GM21515 (cell line): Measurements from ENCODE around the gene LILRB3.
A peak's percentile ranks its signal among the peaks of the same experiment; 100 is the strongest.
"Not testable (repeated sequence)": the region's sequence is repeated elsewhere in the genome, so short reads cannot be mapped to it uniquely, and the experiment has no call there.

ENCODE experiments used
- ATAC-seq: cut with Tn5 transposase; IDR thresholded peaks from one replicate; pipeline ENCODE4 v1.9.1; 2021; ENCODE audit not compliant: unreplicated experiment

LILRB3 gene

DNA sequence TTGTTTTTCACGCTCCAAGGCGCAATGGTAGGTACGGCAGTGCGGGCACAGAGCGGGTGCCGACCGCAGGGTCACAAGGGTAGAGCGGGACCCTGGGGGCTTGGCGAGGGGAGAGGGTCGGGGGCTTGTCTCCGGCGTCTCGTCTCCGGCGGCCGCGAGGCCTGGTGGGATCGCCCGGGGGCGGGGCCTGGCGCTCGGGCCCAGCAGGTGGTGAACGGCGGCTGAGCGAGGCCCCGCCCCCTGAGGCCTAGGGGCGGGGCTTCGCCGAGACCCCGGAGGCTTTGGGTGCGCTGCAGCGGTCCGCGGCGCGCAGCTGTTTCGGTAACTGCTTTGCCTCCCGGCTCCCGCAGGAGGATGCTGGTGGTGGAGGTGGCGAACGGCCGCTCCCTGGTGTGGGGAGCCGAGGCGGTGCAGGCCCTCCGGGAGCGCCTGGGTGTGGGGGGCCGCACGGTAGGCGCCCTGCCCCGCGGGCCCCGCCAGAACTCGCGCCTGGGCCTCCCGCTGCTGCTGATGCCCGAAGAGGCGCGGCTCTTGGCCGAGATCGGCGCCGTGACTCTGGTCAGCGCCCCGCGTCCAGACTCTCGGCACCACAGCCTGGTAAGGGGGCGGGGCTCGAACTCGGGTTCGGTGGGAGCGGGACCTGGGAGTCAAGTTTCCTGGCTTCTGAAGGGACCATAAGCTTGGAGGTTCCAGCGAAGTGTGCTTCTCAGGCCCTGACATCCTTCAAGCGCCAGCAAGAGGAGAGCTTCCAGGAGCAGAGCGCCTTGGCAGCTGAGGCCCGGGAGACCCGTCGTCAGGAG is 31.6 kb downstream of the LILRB3 start, which contains the start of gene TSEN34:
Gene TSEN34 (plus strand): TSS at position 298 of the 800 bp plus-strand sequence. CDS start 57 bp downstream, at position 355.
- peak; percentile 27 for ATAC-seq

DNA sequence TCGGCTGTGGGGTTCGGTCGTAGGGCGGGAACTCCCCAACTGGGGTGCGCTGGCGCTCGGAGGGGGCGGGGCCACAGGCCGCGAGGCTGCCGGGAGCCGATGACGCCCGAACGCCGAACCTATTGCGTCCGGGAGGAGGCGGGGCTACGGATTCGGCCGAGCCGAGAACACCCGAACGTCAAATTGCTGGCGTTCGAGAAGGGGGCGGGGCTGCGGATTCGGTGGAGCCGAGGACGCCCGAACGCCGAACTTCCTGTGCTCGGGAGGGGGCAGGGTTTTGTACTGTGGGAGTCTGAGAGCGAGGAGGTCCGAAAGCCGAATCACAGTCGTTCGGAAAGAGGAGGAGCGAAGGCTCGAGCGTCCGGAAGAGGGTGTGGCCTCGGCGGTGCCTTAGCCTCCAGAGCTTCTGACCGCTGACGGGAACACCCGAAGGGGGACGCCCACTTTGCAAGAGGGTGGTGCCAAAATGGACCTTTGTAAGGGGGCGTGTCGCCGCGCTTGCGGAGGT is 32.2 kb downstream of the LILRB3 start:
- ATAC-seq: peak; percentile 46

DNA sequence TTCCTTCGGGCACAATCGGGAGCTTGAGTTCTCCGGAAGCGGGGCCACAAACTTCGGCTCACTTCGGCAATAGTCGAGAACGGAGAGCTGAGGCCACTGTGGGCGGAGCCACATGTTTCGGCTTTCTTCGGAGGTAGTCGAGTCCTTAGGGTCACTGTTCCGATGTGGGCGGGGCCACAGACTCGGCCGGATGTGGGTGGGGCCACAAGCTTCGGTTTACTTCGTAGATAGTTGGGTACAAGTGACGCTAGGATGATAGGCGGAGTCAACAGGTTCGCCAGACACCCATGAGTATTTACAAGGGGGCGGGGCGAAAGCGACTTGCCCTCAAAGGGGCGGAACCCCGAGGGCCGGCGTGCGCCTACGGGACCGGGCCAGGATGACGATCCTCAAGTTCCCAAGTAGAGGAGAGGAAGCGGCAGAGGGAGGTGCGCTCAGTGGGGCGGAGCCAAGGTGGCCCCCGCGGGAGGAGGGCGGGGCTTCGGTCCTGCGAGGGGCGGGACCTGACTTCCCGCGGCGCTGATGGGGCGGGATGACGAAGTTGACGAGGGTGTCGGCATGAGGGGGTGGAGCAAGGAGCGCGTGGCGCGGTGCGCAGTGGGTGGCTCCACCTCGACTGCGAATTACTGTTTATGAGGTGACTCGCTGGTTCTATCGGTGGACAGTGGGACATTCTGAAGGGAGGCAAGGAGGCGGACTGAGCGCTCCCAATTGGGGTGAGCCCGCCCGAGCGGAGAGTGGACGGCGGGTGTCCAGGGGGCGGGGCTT is 32.9 kb downstream of the LILRB3 start:
- ATAC-seq: peak; percentile 47

DNA sequence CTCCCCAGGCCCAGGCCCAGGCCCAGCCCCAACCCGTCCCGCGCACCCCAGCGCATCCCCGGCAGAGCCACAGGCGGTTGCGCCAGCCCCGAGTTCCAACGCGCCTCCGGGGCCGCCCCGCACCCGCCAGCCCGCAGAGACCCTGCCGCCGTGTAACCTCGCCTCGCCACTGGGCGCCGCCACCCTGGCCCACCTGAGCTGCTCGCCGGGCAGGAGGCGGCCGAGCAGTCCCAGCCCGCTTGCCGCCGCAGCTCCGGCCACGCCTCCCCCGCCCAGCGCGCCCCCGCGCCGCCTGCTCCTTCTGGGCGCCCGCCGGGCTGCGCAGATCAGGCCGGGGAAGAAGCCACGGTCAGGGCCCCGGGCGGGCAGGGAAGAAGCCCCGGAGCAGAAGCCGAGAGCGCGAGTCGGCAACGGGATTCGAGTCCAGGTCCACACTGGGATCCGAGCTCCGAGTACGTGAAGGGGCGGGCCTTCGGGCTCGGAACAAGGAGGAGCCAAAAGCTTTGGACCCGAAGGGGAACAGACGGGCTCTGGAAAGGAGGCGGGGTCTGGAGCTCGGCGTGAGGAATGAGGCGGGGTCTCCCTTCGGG is 33.6 kb downstream of the LILRB3 start, which contains the start of gene MBOAT7:
Gene MBOAT7 (minus strand): TSS at position 436 of the 590 bp plus-strand sequence. CDS start 1,072 bp downstream, outside the sequence.
- peak; percentile 14 for ATAC-seq

DNA sequence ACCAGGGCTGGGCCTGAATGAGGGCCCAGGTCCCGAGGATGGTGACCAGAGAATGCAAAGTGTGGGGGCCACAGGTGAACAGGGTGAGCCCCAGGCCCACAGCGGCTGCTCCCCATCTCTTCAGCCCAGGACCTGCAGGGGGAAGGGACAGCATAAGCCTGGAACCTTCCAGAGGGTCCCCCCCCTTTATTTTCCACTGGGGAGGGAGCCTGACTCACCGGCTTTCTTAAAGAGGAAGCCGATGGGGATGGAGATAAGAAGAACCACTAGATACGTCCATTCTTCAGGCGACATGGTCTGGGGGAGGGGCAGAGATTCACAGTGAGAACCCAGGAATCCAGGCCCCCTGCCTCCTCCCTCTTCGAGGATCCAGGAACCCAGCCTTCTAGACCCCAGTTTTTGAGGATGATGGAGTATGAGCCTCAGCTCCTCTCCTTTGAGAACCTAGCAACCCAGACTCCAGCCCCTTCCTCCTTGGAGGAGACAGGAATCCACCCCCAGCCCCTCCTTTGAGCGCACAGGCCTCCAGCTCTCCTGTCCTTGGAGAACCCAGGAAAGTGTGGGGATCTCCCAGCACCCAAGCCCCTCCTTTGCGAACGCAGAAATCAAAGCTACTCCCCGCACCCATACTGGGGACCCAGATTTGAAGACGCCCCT is 34.5 kb downstream of the LILRB3 start:
- no peak for ATAC-seq

DNA sequence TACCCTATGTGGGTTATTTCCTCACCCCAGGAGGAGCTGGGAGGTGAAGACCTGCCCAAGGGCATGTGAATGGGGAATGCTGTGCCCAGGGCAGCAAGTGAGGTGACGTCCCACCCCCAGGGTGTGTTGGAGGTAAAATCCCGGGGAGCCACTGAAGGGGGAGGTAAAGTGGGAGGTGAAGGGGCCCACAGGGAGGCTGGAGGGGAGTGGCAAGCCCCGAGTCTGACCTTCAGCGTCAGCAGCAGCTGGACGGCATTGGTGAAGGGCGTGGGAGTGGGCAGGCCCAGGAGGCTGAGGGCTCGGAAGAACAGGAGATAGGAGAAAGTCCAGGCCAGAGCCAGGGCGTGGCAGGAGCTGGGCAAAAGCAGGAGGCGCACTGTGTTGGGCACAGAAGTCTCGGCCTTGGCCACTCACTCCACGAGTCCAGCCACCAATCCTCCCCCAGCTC is 35.8 kb downstream of the LILRB3 start:
- no peak for ATAC-seq

DNA sequence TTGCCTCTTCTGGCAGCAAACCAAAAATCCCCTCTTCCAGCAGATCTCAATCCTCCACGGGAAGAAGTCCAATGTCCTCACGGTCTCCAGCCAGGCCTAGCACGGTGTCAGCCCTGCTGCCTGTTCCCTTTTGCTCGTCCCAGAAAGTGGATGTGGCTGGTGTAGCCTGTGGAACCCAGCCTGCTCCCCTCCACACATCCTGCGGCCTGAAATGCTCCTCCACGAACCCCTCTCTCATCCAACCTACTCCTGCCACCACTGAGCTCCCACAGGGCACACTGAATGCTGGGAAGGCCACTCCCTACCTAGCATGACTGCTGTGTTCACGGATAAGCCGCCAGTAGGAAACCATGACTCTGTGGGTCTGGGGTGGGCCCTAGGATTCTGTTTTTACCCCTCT is 36.5 kb downstream of the LILRB3 start:
- no peak for ATAC-seq

DNA sequence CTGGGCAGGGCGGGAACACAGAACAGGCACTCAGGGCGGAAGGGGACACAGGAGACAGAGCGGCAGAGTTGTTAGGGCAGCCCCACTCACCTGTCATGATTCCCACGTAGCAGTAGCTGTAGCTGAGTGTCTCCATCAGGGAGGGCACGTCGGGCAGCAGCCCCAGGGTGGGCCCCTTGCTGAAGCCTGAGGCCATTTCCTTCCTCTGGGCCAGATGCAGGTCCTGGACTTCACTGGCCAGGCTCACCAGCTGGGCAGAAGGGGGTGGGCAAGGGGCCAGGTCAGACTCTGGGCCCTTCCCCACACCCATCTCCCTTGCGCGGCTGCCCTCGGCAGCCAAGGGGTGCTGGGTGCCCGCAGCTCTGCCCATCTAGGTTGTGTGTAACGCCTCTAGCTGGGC is 39.4 kb downstream of the LILRB3 start:
- ATAC-seq: no peak

DNA sequence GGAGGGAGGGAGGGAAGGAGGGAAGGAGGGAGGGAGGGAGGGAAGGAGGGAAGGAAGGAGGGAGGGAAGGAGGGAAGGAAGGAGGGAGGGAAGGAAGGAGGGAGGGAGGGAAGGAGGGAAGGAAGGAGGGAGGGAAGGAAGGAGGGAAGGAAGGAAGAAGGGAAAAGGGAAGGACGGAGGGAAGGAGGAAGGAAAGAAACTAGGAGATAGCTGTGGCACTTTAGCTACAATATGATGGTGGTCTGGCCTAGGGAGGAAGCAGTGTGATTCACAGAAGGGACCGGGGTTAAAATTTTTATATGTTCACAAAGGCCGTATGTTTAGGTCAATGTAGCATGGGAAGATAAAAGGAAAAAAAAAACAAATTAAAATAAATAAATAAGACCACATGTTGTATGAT is 40.9 kb downstream of the LILRB3 start:
- ATAC-seq: not testable (repeated sequence)

DNA sequence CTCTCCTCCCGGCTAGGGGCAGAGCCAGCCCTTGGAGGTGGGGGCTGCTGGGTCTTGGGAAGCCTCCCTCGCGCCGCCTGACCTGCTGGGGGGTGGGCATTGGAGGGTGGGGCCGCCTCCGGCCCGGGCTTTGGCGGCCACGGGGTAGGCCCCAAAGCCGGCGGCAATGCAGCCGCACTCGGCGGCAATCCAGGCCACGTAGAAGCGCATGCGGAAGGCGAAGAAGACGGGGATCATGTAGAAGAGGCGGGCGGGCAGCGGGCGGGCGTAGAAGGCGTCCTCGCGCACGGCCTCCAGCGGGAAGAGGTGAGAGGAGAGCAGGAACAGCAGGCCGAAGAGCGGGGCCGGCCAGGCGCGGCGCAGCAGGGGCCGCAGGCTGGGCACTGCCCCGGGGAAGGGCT is 42.1 kb downstream of the LILRB3 start:
- ATAC-seq: no peak

DNA sequence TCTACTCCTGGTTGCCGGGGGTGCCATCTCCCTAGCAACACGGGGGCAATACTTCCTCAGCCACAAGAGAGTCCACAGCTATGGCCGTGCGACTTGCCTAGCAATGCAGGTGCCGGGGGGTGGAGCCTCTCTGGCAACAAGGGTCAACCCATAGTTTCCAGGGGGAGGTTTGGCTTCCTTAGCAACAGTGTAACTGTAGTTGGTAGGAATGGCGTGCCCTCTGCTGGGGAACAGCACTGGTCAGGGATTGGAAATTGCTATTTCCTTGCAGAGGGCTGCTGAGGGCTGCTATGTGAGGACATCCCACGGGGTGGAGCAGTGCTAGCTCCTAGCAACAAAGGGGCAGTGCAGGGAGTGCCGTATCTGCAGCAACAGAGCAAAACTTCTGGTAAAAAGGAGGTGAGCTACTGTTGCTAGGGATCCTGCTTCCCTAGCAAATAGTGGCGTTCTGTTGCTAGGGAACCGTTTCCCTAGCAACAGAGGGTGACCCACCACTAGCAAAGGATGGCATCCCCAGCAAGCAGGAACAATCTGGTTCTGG is 42.8 kb downstream of the LILRB3 start:
- no peak for ATAC-seq

DNA sequence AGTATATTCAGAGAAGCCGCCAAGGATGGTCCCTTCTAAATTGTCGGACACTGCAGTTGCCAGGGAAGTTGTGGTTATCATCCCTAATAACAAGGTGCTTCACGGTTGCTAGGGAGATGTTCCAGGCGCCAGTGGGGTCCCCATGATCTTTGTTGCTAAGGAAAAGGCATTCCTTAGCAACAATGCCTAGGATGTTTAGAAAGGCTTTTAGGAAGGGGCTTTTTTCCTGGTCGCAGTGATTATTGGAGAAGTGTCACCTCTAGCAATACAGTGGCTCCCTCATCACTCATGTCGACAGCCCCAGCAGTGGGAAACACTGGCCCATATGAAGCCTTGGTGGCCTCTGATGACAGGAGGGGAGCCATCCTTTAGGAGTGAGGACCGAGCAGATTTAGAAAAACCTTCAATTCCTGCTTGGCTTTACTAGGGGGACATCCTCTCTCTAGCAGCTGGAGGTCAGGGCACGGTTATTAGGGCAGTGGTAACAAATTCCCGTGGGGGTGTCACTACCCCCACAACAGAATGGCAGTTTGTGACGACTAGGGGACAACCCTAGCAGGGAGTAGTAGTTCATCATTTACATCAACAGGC is 43.5 kb downstream of the LILRB3 start:
- no peak for ATAC-seq

DNA sequence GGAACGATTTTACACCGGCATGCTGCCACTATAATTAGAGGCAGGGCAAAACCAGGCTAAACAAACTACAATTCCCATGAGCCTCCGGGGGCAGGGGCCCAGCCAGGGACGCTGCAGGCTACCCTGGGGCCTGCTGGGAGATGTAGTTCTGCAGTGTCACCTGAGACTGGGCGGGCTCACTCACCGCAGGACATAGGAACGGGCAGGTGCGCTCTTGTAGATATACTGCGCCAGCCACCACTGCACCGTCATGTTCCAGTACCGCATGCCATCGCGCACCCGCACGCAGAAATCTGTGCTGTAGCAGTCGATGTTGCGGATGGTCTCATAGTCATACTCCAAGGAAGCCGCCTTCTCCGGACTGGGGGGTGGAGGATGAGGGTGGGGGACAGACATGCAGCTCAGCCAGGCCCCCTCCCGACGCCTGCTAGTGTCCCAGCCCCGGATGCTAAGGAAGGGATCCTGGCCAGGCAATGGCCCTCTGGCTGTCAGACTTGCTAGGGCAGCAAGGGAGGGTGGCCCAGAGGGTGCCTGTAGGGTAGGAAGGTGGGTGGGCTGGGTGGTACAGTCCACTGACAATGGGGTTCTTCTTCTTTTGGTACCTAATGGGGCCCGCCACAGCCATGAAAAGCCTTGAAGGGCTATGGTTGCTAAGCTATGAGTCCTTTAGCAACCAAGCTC is 44.1 kb downstream of the LILRB3 start:
- ATAC-seq: no peak

DNA sequence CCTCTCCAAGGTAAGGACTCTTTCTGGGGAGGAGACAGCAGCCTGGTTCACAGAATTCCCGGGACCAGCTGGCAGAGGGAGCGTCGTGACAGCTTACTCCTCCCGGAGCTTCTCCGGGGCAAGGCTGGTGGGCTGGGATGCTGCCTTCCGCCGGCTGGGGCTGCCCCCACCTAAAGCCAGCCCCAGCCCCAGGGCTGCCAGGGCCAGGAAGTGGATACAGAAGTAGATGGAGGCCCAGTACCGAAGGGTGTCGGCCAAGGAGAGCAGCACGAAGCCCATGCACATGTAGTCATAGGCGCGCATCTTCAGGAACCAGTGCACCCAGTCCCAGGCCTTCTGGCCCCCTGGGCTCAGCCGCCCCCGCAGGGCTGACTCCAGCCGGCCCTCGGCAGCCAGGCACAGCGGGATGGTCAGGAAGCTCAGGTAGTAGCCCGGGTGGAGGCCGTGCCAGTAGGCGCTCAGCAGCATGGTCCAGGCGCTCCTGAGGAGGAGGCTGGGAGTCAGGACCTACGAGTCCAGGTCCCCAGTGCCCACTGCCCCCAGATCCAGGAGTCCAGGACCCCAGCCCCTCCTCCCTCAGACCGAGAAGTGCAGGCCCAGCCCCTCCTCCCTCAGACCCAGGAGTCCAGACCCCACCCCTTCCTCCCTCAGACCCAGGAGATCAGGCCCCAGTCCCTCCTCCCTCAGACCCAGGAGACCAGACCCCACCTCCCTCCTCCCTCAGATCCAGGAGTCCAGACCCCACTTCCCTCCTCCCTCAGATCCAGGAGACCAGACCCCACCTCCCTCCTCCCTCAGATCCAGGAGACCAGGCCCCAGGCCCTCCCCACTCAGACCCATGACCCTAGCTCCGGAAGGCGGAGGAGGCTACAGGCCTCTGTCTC is 48.6 kb downstream of the LILRB3 start:
- no peak for ATAC-seq

DNA sequence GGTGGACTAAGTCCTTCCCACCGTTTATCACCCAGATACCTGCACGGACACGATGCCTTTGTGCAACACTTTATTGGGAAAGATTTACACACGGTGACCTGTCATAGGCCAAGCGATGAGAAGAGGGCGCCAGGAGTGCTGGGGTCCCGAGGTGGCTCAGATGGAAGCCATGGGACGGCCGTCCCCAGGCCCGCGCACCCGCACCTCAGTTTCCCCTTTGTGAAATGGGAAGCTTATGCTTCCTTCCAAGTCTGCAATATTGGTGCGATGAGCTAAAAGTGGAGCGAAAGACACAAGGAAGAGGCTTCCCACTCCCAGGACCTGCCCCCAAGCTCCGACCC is 49.5 kb downstream of the LILRB3 start:
- ATAC-seq: no peak

DNA sequence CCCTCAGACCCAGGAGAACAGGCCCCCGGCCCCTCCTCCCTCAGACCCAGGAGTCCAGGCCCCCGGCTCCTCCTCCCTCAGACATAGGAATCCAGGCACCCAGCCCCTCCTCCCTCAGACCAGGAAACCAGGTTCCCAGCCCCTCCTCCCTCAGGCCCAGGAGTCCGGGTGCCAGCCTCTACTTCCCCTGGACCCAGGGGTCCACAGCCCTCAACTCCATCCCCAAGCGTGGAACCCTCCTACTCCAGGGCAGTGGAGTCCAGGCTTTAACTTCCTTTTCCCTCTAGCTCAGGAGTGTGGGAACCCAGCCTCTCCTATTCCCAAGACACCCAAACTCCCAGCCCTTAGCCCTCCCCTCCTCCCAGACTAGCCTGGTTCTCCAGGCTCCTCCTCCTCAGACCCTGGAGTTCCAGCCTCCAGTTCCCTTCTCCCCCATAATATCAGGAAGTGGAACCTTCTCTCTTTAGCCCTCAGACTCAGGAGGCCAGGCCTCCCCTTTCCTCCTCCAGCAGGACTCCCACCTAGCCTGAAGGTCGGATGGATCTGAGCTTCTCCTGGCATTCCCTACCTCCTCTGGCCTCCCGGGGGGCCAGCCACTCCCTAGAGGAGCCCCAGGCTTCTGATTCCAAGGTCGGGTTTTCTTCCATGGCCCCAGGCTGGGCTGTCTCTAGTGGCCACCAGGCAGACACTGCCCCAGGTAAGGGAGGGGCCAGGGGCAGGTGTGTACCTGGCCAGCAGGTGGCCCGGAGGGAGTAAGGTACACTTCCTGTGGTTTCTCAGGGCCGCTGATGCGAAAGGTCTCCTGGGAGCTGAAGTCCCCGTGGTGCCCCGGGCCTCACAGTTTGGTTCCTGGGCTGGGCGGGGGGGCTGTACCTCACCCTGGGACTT is 50.1 kb downstream of the LILRB3 start, which contains the start of gene TMC4:
Gene TMC4 (minus strand): TSS at position 690 of the 888 bp plus-strand sequence. CDS start 43 bp downstream, at position 647.
- ATAC-seq: no peak

DNA sequence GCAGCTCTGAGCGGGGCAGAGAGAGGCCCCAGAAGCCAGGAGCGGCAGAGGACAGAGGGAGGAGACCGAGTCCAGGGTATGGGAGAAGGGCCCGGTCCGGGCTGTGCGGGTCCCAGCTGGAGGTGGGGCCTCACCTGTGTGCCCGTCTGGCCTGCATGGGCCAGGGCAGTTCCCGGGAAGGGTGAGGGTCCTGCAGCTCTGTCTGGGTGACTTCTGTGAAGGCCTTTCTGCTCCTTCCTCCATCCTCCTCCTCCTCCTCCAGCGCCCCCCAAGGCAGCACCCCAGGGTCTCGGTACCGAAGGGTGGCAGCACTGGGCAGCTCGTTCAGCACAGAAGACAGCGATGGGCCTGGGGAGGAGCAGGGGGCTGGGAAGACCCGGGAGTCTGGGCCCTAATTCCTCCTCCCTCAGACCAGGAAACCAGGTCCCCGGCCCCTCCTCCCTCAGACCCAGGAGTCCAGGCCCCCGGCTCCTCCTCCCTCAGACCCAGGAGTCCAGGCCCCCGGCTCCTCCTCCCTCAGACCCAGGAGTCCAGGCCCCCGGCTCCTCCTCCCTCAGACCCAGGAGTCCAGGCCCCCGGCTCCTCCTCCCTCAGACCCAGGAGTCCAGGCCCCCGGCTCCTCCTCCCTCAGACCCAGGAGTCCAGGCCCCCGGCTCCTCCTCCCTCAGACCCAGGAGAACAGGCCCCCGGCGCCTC is 50.9 kb downstream of the LILRB3 start:
- ATAC-seq: not testable (repeated sequence)
